Kidney tubule cell (primary cell): ENCODE results near the gene SDR42E1.

Source experiments
- DNase-seq: peaks from one replicate; pipeline ENCODE4 v3.0.0-alpha.2; 2018; ENCODE audit warnings: low spot score

Gene SDR42E1

GRCh38 chr16:82011199-82011641 is at the start of gene SDR42E1:
Gene SDR42E1, minus strand, starts transcription at chr16:82011470. Its CDS starts 10,612 bp downstream, at chr16:82000858.
- peak; percentile 82 for DNase-seq

GRCh38 chr16:82059983-82060421 is 48.7 kb upstream of the SDR42E1 start:
- DNase-seq: no peak

GRCh38 chr16:82059161-82059982 is 48.1 kb upstream of the SDR42E1 start:
- no peak for DNase-seq

- no peak for DNase-seq
These were observed 45.3 kb upstream of the SDR42E1 start for GRCh38 chr16:82056550-82056896.

GRCh38 chr16:82055728-82056549 is 44.7 kb upstream of the SDR42E1 start:
- no peak for DNase-seq

- no peak for DNase-seq
These were observed 43.8 kb upstream of the SDR42E1 start for GRCh38 chr16:82055117-82055516.

GRCh38 chr16:82051656-82052055 is 40.4 kb upstream of the SDR42E1 start:
- DNase-seq: no peak

- no peak for DNase-seq
These were observed 39.7 kb upstream of the SDR42E1 start for GRCh38 chr16:82050909-82051357.

GRCh38 chr16:82050506-82050905 is 39.2 kb upstream of the SDR42E1 start:
- DNase-seq: no peak

GRCh38 chr16:82049484-82049883 is 38.2 kb upstream of the SDR42E1 start:
- DNase-seq: no peak

- no peak for DNase-seq
These were observed 36.5 kb upstream of the SDR42E1 start for GRCh38 chr16:82047787-82048186.

GRCh38 chr16:82047374-82047773 is 36.1 kb upstream of the SDR42E1 start:
- DNase-seq: no peak

- no peak for DNase-seq
These were observed 35.7 kb upstream of the SDR42E1 start for GRCh38 chr16:82046941-82047340.

- no peak for DNase-seq
These were observed 35.3 kb upstream of the SDR42E1 start for GRCh38 chr16:82046541-82046940.

- no peak for DNase-seq
These were observed 34.2 kb upstream of the SDR42E1 start for GRCh38 chr16:82045465-82045864.

- DNase-seq: no peak
These were observed 33.3 kb upstream of the SDR42E1 start for GRCh38 chr16:82044585-82044911.

- peak; percentile 68 for DNase-seq
These were observed 32.7 kb upstream of the SDR42E1 start for GRCh38 chr16:82043680-82044584.

GRCh38 chr16:82042846-82043245 is 31.6 kb upstream of the SDR42E1 start:
- no peak for DNase-seq

- DNase-seq: no peak
These were observed 30.9 kb upstream of the SDR42E1 start for GRCh38 chr16:82042144-82042543.

- DNase-seq: no peak
These were observed 30.3 kb upstream of the SDR42E1 start for GRCh38 chr16:82041542-82041941.

- no peak for DNase-seq
These were observed 29.0 kb upstream of the SDR42E1 start for GRCh38 chr16:82040296-82040695.

GRCh38 chr16:82037666-82038065 is 26.4 kb upstream of the SDR42E1 start:
- no peak for DNase-seq
